B cell (primary cell): ENCODE measurements around the gene VCPKMT. TPM values are rescaled to one million over a fixed set of nuclear protein-coding genes. Genes with fewer than 3 reads are reported as not detected.

Experiments used
- ATAC-seq: fragments of 200-7000 bp; cut with Tn5 transposase; one replicate; pipeline ENCODE4 v1.10.0; 2021; ENCODE audit warnings: low read depth, mild to moderate bottlenecking, moderate number of reproducible peaks, moderate library complexity
- CTCF ChIA-PET: fragments of 350-600 bp; sonication (Branson Sonifier 250); formaldehyde crosslinking; loops from one replicate; lab custom pipeline; 2021; ENCODE audit warnings: antibody characterized with exemption, inconsistent platforms; lab: Charles Lee
- POLR2A ChIA-PET: fragments of 350-600 bp; sonication (Branson Sonifier 250); formaldehyde crosslinking; loops from one replicate; lab custom pipeline; 2021; ENCODE audit warnings: antibody characterized with exemption; lab: Charles Lee
- DNase-seq: peaks from one replicate; pipeline ENCODE4 v3.0.0; 2013
- H2AFZ ChIP-seq: 2 replicates; pipeline ENCODE4 v1.6.1; 2012; ENCODE audit warnings: mild to moderate bottlenecking, low read depth, low read length; ENCODE audit not compliant: insufficient read depth, poor library complexity, severe bottlenecking
- H3K27ac ChIP-seq, 2 donors: 1 replicate in 1 of 2; 2 replicates in 1 of 2; pipeline ENCODE4 v1.5.1; 2012 to 2013; ENCODE audit warnings: low read length in 2 of 2, mild to moderate bottlenecking in 2 of 2, moderate library complexity in 1 of 2
- H3K27me3 ChIP-seq, 4 experiments: fragments of 200-600 bp in 1 of 4; sonication (generic) in 1 of 4; replicated peaks in 1 of 4; 1 replicate in 2 of 4; 2 replicates in 2 of 4; pipeline versions ENCODE4 v1.6.1 to v1.7.0; 2013 to 2016; ENCODE audit warnings: low read length in 3 of 4, mild to moderate bottlenecking in 2 of 4, mixed read lengths in 1 of 4, moderate library complexity in 1 of 4; ENCODE audit not compliant: insufficient read depth in 4 of 4, control insufficient read depth in 3 of 4; ENCODE audit errors: control extremely low read depth in 1 of 4
- H3K36me3 ChIP-seq, 2 experiments: replicated peaks in 1 of 2; 1 replicate in 1 of 2; 2 replicates in 1 of 2; pipeline versions ENCODE4 v1.6.1 to v1.7.1; 2013; ENCODE audit warnings: low read length in 1 of 2; ENCODE audit not compliant: insufficient read depth in 2 of 2, control insufficient read depth in 1 of 2; ENCODE audit errors: control extremely low read depth in 1 of 2, extremely low read depth in 1 of 2
- H3K4me1 ChIP-seq, 2 donors: fragments of 200-600 bp in 1 of 2; sonication (generic) in 1 of 2; 1 replicate in 1 of 2; 2 replicates in 1 of 2; pipeline versions ENCODE4 v1.5.1 to v1.6.1; 2013 to 2017; ENCODE audit warnings: low read length in 2 of 2; ENCODE audit not compliant: control insufficient read depth in 2 of 2, insufficient read depth in 2 of 2
- H3K4me2 ChIP-seq: replicated peaks from 2 replicates; pipeline ENCODE3; 2012; ENCODE audit warnings: mild to moderate bottlenecking, low read depth, low read length; ENCODE audit not compliant: poor library complexity, severe bottlenecking
- H3K4me3 ChIP-seq, 5 experiments: fragments of 200-600 bp in 1 of 5; sonication (generic) in 1 of 5; 1 replicate in 3 of 5; 2 replicates in 2 of 5; pipeline versions ENCODE4 v1.5.1 to v1.7.0; 2011 to 2016; ENCODE audit warnings: low read length in 4 of 5, mild to moderate bottlenecking in 4 of 5, low read depth in 2 of 5, control low read depth in 1 of 5, moderate library complexity in 1 of 5; ENCODE audit not compliant: insufficient read depth in 1 of 5; ENCODE audit errors: control extremely low read depth in 1 of 5, extremely low read depth in 1 of 5
- H3K79me2 ChIP-seq: fragments of 200-600 bp; sonication (generic); one replicate; pipeline ENCODE4 v1.6.0; 2016; ENCODE audit warnings: low read length; ENCODE audit not compliant: control insufficient read depth, insufficient read depth
- H3K9ac ChIP-seq: fragments of 200-600 bp; sonication (generic); 2 replicates; pipeline ENCODE4 v1.6.1; 2017; ENCODE audit warnings: mild to moderate bottlenecking, low read length, moderate library complexity
- H3K9me3 ChIP-seq, 3 donors: one replicate each; pipeline versions ENCODE4 v1.6.1 to v1.7.1; 2013; ENCODE audit warnings: low read length in 2 of 3; ENCODE audit not compliant: control insufficient read depth in 2 of 3, insufficient read depth in 1 of 3; ENCODE audit errors: control extremely low read depth in 1 of 3
- H4K20me1 ChIP-seq: 2 replicates; pipeline ENCODE4 v1.6.0; 2012; ENCODE audit warnings: mild to moderate bottlenecking, low read length; ENCODE audit not compliant: insufficient read depth, control insufficient read depth, poor library complexity, severe bottlenecking
- H3K27ac Mint-ChIP-seq: one replicate; pipeline ENCODE4 v1.8.0; 2021; ENCODE audit warnings: mixed read lengths
- H3K27me3 Mint-ChIP-seq: one replicate; pipeline ENCODE4 v1.8.0; 2021; ENCODE audit warnings: mixed read lengths
- H3K4me1 Mint-ChIP-seq: one replicate; pipeline ENCODE4 v1.8.0; 2021; ENCODE audit warnings: mixed read lengths
- H3K4me3 Mint-ChIP-seq: one replicate; pipeline ENCODE4 v1.8.0; 2021; ENCODE audit warnings: mixed read lengths
- H3K9me3 Mint-ChIP-seq: one replicate; pipeline ENCODE4 v1.8.0; 2022; ENCODE audit warnings: mixed read lengths; ENCODE audit not compliant: insufficient read depth
- EZH2 ChIP-seq: IDR thresholded peaks from 2 replicates; pipeline ENCODE4 v1.6.1; 2012; ENCODE audit warnings: borderline replicate concordance, low read depth, mild to moderate bottlenecking, moderate library complexity, low read length; ENCODE audit not compliant: insufficient read depth, poor library complexity, severe bottlenecking
- WGBS: methylation state at CpG from one replicate; pipeline ENCODE4 v1.1.5; 2013; ENCODE audit warnings: missing lambda C conversion rate; ENCODE audit not compliant: insufficient coverage; 5-methylcytosine and 5-hydroxymethylcytosine counted together
- intact Hi-C: fragments of 100-400 bp; cut with micrococcal nuclease; formaldehyde crosslinking; loops from one replicate; pipeline ENCODE4 v1.10.0; 2022
- polyA plus RNA-seq: library from polyadenylated mRNA; depleted of rRNA; stranded (reverse); fragments of >200 nt; gene quantifications from 2 replicates; pipeline ENCODE4 v1.2.3, GENCODE V29; 2012
- total RNA-seq, 2 donors: library from RNA; stranded (reverse); fragments of 120-200 nt in 1 of 2; gene quantifications; 1 replicate in 1 of 2; 2 replicates in 1 of 2; pipeline versions ENCODE4 v1.2.3 to v1.2.4, GENCODE V29; 2013 to 2022
- TF ChIP-seq, protein P1 (sequence below): fragments of 200-600 bp; IDR thresholded peaks from one replicate; pipeline ENCODE4 v1.8.0; 2022; ENCODE audit warnings: antibody characterized with exemption, mild to moderate bottlenecking

Gene VCPKMT
- total and polyA plus RNA-seq, 2 donors (not counting 1 experiment from before 2014, with no cell fraction given), result 27.1 to 40.3 TPM

DNA sequence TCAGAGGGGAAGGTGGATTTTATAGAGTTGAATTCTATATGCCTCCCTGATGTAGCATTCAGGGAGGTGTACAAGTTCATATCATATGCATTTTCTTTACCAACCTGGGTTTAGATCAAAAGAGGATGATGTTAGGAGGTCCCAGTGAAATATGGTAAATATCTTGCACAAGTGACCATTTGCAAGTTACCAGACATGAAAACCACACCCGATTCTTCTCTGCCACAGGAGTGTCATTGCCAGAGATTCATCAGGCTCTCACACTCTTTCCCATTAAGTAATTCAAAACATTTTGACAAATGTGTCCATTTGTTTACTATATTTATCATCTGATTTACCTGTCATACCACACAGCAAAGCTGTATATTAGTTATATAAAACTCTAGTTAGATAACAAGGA, 44.0 kb downstream of the VCPKMT start:
- Mint-ChIP-seq H3K4me1 (peaks cover 45% of the 10 kb centered on the region), H3K9me3 (no peaks in the 10 kb centered on the region), H3K4me3 (no peak overlapping the region), H3K27ac (no peak overlapping the region), H3K27me3 (no peaks in the 10 kb centered on the region)
- peaks cover 12 to 15% of the 10 kb centered on the region in 2 donors for H3K4me1 ChIP-seq
- DNase-seq (no peak), ATAC-seq (no peak)
- no peak overlapping the region for H2AFZ ChIP-seq
- H3K4me2 ChIP-seq, result no peak overlapping the region
- peak overlapping the region in 1 of 2 donors; percentile 47 for H3K27ac ChIP-seq
- no peak overlapping the region for H3K9ac ChIP-seq
- no peaks in the 10 kb centered on the region for H4K20me1 ChIP-seq
- ChIA-PET POLR2A (no interaction called here), CTCF (interaction anchor here (1.3 to 3.5 kb wide), 2 partner anchors 10 to 32 kb away, joined by 3 to 22 read pairs; no protein-coding TSS in a partner anchor)
- intact Hi-C loops, result no loop called here
- WGBS, result 100% methylated on average over 1 of the region's 1 CpG
- TF ChIP-seq, protein P1, sequence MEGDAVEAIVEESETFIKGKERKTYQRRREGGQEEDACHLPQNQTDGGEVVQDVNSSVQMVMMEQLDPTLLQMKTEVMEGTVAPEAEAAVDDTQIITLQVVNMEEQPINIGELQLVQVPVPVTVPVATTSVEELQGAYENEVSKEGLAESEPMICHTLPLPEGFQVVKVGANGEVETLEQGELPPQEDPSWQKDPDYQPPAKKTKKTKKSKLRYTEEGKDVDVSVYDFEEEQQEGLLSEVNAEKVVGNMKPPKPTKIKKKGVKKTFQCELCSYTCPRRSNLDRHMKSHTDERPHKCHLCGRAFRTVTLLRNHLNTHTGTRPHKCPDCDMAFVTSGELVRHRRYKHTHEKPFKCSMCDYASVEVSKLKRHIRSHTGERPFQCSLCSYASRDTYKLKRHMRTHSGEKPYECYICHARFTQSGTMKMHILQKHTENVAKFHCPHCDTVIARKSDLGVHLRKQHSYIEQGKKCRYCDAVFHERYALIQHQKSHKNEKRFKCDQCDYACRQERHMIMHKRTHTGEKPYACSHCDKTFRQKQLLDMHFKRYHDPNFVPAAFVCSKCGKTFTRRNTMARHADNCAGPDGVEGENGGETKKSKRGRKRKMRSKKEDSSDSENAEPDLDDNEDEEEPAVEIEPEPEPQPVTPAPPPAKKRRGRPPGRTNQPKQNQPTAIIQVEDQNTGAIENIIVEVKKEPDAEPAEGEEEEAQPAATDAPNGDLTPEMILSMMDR, result no peak
- TF ChIP-seq EZH2, result no peak
- no peaks in the 10 kb centered on the region for H3K9me3 ChIP-seq
- no peak overlapping the region for H3K4me3 ChIP-seq
- peaks cover 0 to 4% of the 10 kb centered on the region in 2 experiments for H3K36me3 ChIP-seq
- H3K27me3 ChIP-seq, result no peaks in the 10 kb centered on the region
- peaks cover 37% of the 10 kb centered on the region for H3K79me2 ChIP-seq

GRCh38 chr14:50070840-50071548, 45.4 kb downstream of the VCPKMT start:
- H3K4me2 ChIP-seq, result no peak overlapping the region
- peak overlapping the region; percentile 70 for H3K27ac Mint-ChIP-seq
- CTCF ChIA-PET, result interaction anchor here (0.8 to 3.5 kb wide), 6 partner anchors 9 to 209 kb away, joined by 3 to 22 read pairs (median 4); no protein-coding TSS in a partner anchor
- WGBS, result 70% methylated on average over 13 of the region's 13 CpGs
- no peaks in the 10 kb centered on the region for H3K9me3 Mint-ChIP-seq
- TF ChIP-seq, protein P1, result no peak
- TF ChIP-seq EZH2, result no peak
- H3K4me1 Mint-ChIP-seq, result peaks cover 48% of the 10 kb centered on the region
- H3K27me3 Mint-ChIP-seq, result no peaks in the 10 kb centered on the region
- H4K20me1 ChIP-seq, result no peaks in the 10 kb centered on the region
- POLR2A ChIA-PET, result interaction anchor here (0.7 to 1.2 kb wide), 3 partner anchors 9 to 22 kb away, joined by 3 read pairs; no protein-coding TSS in a partner anchor
- DNase-seq (no peak), ATAC-seq (no peak)
- intact Hi-C loops, result no loop called here
- H3K27ac ChIP-seq, result peak overlapping the region; percentile 2 to 47
- H3K36me3 ChIP-seq, result peaks cover 0 to 4% of the 10 kb centered on the region in 2 experiments
- no peak overlapping the region for H3K4me3 ChIP-seq
- peaks cover 49% of the 10 kb centered on the region for H3K79me2 ChIP-seq
- H3K27me3 ChIP-seq, result no peaks in the 10 kb centered on the region
- no peak overlapping the region for H3K9ac ChIP-seq
- H2AFZ ChIP-seq, result no peak overlapping the region
- H3K4me3 Mint-ChIP-seq, result no peak overlapping the region
- peaks cover 21% of the 10 kb centered on the region in 2 donors for H3K4me1 ChIP-seq
- H3K9me3 ChIP-seq, result no peaks in the 10 kb centered on the region
